ENCODE measurements around the gene OGFR. TPM values are rescaled to one million over a fixed set of nuclear protein-coding genes. Genes with fewer than 3 reads are reported as not detected.

The OGFR gene
- total RNA-seq, 1 donor from 2014 or later, result 57.6 TPM

DNA sequence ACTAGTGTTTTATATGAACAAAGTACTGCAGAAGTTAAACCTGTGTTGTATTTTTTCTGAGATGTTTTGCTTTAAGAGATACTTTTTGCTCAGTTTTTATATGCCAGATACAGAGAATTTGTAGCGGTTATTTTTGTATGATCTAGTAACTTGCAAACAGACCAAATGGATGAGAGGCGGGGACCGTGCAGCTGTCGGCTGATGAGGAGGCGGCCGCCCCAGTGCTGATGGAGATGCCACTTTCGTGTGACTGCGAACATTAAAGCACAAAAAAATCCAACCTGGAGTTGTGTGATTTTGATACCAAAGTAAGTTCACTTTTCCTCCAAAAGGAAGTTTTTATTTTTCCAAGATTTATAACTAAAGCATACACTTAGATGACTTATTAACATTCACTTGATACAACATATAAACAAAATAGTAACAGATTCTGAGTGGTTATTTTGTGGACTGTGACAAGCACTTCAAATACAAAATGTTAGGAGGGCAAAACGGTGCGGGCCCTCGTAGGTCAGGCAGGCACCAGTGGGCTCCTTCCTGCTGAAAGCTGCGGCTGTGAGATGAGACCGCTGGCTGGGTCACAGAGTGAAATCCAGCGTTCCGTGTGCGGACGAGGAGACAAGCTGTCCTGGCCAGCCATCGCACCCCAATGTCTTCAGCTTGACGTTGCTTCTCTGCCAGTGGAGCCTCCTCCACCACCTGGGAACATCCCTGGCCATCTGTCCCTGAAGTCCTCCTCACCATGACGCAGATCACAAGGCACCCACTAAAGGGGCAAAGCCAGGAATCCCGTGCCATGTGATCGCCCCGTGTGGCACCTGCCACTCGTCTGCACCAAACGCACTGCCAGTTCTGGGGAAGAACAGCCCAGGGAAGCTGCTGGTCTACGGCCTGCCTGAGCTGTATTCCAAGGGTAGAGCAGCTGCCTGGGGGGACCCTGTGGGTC is 4.0 kb upstream of the OGFR start:
- DNase-seq (ENCODE audit: low read depth), result no peak
- no peak overlapping the region for H3K4me3 ChIP-seq (ENCODE audit: low read depth, low read length)
- TF ChIP-seq, protein P1, sequence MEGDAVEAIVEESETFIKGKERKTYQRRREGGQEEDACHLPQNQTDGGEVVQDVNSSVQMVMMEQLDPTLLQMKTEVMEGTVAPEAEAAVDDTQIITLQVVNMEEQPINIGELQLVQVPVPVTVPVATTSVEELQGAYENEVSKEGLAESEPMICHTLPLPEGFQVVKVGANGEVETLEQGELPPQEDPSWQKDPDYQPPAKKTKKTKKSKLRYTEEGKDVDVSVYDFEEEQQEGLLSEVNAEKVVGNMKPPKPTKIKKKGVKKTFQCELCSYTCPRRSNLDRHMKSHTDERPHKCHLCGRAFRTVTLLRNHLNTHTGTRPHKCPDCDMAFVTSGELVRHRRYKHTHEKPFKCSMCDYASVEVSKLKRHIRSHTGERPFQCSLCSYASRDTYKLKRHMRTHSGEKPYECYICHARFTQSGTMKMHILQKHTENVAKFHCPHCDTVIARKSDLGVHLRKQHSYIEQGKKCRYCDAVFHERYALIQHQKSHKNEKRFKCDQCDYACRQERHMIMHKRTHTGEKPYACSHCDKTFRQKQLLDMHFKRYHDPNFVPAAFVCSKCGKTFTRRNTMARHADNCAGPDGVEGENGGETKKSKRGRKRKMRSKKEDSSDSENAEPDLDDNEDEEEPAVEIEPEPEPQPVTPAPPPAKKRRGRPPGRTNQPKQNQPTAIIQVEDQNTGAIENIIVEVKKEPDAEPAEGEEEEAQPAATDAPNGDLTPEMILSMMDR (conservative IDR thresholded peaks at IDR 0.05; ENCODE audit: low read depth, low read length), result no peak

DNA sequence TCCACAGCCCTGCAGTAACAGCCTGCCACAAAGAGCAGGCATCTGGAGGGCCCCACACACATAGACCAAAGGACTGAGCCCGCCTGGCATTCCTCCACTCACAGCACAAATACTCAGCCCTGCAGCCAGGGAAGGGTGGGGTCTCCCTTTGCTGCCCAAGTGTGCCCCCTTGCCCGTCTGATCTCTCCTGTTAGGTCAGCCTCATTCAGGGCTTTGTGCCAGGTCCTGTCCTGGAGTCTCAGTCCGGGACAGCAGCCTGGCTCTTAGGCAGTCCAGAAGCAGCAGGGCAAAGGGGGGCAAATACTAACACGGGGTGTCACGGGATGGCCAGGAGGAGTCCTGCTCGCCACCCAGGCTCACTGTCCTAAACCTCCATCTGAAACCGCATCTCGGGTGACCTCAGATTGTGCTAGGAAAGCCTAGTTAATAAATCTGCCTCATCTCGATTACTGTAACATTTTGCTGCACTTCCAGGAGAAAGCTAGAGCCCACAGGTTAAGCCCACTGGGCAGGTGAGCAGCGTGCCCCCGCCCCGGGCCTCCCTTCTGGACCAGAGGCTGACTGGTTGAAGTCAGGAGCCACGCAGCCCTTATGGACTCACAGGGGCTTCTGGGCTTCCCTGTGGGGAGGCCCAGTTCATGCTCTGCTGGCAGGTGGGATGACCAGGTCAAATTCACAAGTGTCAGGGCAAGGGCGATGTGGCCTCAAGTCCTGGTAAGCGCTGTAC is 3.2 kb upstream of the OGFR start:
- no peak overlapping the region for H3K4me3 ChIP-seq (ENCODE audit: low read depth, low read length)
- TF ChIP-seq, protein P1 (conservative IDR thresholded peaks at IDR 0.05; ENCODE audit: low read depth, low read length), result no peak
- DNase-seq (ENCODE audit: low read depth), result no peak

GRCh38 chr20:62802026-62802712 is 2.5 kb upstream of the OGFR start:
- no peak for DNase-seq (ENCODE audit: low read depth)
- TF ChIP-seq, protein P1 (conservative IDR thresholded peaks at IDR 0.05; ENCODE audit: low read depth, low read length), result no peak
- no peak overlapping the region for H3K4me3 ChIP-seq (ENCODE audit: low read depth, low read length)

DNA sequence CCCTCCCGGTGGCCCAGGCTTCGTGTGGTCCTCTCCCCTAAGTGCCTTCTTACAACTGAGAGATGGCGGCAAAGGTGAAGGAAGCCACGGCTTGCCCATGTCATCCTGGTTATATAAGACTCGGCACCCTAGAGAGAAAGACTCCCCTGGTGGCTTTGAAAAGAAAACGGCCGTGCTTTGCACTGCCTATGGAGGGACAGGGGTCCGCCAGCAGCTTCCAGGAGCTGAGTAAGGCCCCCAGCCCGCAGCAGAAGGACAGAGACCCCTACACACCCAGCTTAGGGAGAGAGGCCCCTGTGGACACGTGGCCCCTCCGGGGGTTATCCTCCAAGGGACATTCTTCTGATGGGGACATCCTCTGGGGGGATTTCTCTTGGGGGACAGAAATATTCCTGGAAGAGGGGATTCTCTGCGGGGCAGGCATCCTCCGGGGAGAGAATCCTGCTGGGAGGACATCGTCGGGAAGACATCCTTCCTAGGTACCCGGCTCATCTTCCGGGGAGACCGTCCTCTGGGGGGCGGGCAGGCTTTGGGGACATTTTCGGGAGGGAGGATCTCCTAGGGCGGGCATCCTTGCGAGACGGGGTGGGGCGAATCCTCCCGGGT is 511 bp upstream of the OGFR start:
- TF ChIP-seq, protein P1 (conservative IDR thresholded peaks at IDR 0.05; ENCODE audit: low read depth, low read length), result no peak
- H3K4me3 ChIP-seq (ENCODE audit: low read depth, low read length), result peak overlapping the region; percentile 78
- DNase-seq (ENCODE audit: low read depth), result no peak

DNA sequence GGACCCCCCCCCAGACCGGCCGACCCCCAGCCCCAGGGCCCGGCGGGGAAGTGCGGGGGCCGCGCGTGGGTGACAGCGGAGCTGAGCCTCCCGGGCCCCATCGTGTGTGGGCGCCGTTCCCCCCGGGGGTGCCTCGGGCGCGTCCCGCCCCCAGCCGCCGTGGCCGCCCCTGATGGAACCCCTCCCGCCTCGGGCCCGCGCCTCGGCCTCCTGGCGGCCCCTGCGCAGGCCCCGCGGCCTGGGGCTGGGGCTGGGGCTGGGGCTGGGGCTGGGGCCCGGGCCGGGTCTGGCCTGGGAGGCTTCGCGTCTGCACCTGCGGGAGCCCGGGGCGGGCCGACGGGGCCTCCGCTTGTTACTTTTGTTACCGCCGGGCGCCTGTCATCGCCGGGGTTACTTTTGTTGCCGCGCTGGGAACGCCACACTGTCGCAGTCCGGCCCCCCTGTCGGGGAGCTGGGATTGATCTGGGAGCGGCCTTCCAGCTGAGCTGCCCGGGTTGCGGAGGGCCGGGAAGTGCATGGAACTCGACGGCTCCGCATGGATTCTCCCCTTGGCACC is 598 bp downstream of the OGFR start:
- peak overlapping the region; percentile 78 for H3K4me3 ChIP-seq (ENCODE audit: low read depth, low read length)
- no peak for DNase-seq (ENCODE audit: low read depth)
- TF ChIP-seq, protein P1 (conservative IDR thresholded peaks at IDR 0.05; ENCODE audit: low read depth, low read length), result no peak

DNA sequence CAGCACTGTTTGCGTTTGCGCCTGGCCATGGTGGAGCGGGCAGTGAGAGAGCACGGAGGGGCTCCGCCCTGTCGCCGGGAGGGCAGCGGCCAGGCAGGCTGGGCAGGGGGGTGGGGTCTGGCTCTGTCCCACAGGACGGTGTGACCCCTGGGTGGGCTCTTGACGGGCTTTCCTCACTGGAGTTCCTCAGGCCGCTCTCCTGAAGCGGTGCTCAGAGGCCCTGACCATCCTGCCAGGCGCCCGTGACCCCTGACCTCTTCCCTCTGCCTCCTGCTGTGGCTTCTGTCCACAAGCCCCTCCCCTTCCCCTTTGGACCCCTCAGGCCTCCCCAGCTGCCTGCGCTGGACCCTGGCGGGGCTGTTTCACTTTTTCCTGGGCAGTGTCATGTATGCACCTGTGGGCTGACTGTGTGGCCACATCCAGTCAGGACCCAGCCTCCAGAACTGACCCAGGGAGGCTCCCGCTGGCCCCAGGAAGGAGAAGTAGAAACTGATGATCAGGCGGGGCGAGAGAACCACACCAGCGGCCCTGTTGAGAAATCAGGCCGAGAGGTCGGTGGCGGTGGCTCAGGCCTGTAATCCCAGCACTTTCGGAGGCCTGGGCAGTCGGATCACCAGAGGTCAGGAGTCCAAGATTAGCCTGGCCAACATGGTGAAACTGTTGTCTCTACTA is 1.2 kb downstream of the OGFR start:
- no peak for DNase-seq (ENCODE audit: low read depth)
- peak overlapping the region; percentile 78 for H3K4me3 ChIP-seq (ENCODE audit: low read depth, low read length)
- TF ChIP-seq, protein P1 (conservative IDR thresholded peaks at IDR 0.05; ENCODE audit: low read depth, low read length), result no peak
